ENCODE results near the gene PPM1B.

DNA sequence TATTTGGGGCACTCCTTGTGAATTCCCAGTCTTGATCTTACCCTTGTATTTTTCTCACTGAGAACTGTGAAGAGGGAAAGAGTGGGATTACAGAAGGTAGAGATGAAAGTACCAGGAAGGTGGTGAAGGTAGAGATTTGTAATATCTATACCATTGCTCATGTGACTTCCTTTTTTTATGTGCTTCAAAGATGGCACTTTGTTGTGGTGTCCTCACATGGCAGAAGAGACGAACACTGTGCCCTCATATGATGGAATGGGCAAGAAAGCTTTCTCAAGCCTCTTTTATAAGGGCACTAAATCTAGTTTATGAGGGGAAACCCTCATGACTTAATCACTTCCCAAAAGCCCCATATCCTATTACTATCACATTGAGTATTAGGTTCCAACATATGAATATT is 28.9 kb upstream of the PPM1B start:
- no peak for TF ChIP-seq POLR2A (IDR thresholded peaks at IDR 0.05)
- TF ChIP-seq, protein P1, sequence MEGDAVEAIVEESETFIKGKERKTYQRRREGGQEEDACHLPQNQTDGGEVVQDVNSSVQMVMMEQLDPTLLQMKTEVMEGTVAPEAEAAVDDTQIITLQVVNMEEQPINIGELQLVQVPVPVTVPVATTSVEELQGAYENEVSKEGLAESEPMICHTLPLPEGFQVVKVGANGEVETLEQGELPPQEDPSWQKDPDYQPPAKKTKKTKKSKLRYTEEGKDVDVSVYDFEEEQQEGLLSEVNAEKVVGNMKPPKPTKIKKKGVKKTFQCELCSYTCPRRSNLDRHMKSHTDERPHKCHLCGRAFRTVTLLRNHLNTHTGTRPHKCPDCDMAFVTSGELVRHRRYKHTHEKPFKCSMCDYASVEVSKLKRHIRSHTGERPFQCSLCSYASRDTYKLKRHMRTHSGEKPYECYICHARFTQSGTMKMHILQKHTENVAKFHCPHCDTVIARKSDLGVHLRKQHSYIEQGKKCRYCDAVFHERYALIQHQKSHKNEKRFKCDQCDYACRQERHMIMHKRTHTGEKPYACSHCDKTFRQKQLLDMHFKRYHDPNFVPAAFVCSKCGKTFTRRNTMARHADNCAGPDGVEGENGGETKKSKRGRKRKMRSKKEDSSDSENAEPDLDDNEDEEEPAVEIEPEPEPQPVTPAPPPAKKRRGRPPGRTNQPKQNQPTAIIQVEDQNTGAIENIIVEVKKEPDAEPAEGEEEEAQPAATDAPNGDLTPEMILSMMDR (IDR thresholded peaks at IDR 0.05), result no peak
